HG03565 (cell line): ENCODE results near the gene NTN1.
"Not testable (repeated sequence)": the region's sequence is repeated elsewhere in the genome, so short reads cannot be mapped to it uniquely, and the experiment has no call there.

Experiments used
- ATAC-seq: cut with Tn5 transposase; IDR thresholded peaks from one replicate; pipeline ENCODE4 v1.9.1; 2021; ENCODE audit warnings: mild to moderate bottlenecking, moderate library complexity; ENCODE audit not compliant: unreplicated experiment

The NTN1 gene

DNA sequence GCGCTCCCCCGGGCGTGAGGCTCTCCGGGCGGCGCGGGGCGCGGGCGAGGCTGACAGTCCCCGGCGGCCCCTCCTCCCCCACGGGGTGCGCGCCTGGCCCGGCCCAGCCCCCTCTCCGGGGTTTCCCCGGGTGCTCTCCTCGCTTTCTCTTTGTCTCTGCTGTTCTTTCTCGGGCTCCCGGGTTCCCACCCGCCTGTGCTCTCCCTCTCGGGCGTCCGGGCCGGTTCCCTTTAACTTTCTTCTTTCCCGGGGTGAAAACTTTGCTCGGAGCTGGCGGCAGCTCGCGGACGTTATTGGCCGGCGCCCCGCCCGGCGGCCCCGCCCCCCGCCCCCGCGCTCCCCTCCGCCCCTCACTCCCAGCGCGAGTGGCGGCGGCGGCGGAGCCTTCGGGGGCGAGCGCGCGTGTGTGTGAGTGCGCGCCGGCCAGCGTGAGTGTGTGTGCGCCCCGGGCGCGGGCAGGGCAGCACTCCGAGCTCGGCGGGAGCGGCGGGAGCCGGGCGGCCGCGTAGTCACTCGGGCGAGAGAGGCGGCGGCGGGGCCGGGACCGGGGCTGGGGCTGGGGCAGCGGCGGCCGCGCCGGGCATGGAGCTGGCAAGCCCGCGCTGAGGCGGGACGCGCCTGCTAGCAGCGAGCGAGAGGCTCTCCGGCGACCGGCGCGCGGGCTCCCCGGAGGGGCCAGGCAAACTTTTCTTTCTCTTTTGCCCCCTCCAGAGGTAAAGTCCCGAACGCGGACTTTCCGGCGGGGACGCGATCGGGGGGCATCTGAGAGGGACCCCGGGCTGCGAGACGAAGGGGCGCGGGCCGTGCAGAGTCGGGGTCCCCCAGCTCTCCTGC lies at the start of gene NTN1:
Gene NTN1, plus strand, starts transcription at position 353 of the 834 bp plus-strand sequence. CDS start 864 bp downstream, outside the sequence.
- ATAC-seq = no peak

DNA sequence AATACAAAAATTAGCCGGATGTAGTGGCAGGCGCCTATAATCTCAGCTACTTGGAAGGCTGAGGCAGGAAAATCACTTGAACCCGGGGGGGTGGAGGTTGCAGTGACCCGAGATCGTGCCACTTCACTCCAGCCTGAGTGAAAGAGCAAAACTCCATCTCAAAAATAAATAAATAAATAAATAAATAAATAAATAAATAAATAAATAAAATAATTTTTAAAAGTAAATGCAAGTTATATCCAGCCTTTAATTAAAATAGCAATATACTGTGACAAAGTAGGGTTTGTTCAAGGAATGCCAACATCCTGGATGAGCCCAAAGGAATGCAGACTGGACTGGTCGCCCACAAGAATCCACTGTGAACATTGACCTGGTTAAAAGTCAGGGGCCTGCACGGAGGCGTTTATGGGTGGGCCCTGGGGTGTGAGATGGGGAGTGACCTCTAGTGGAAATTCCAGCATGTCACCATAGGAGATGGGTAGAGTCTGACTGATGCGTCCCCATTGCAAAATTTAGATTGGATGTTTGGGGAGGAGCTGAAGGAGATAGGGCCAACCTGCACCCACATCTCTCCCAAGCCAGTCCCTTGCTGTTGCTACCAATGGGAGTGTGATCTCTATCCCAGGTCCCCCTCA lies 46.1 kb upstream of the NTN1 start:
- no peak for ATAC-seq

DNA sequence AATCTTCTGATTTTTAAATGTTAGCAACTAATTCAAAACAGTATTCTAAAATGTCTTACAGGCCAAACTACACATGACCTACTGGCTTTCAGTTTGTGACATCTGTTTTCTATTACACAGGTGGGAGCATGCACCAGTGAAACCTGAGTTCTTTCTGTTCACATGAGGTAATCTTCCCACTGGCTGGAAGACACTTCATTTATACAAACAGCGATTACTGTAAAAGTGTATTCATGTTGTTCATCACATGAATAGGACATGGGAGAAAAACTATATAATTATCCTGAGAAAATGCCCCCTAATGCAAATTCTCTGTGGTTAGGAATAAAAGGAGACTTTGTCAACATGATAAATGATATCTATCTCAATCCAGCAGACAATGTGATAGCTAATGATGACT lies 44.7 kb upstream of the NTN1 start:
- ATAC-seq = no peak

DNA sequence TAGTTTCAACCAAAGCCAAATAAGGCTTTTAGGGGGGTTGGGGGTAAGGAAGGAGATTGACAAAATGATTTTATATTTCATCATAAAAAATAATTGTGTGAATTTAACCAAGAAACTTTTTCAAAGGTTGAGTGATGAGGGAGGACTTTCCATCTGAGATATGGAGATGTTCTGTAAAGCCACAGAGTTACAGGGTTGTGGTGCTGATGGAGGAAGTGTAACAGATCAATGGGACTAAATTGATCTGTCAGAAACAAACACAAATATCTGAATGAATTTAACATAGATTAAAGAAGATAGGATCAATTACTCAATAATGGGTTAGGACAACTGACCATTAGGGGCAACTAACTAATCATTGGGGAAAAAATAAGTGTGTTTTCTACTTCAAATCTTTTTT lies 41.6 kb upstream of the NTN1 start:
- no peak for ATAC-seq

DNA sequence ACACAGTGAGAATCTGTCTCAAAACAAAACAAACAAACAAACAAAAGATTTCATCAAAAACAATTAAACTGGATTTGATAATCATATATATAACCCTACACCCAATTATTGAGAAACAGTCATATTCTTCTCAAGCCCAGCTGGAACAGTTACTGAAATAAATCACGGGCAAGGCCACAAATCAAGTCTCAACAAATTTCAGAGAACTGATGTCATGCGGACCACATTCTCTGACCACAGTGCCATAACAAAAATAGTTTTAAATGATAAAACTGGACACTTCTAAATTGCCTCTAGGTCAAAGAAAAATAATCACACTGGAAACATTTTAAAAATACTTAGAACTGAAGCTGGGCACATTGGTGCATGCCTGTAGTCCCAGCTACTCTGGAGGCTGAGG lies 39.9 kb upstream of the NTN1 start:
- ATAC-seq = no peak

DNA sequence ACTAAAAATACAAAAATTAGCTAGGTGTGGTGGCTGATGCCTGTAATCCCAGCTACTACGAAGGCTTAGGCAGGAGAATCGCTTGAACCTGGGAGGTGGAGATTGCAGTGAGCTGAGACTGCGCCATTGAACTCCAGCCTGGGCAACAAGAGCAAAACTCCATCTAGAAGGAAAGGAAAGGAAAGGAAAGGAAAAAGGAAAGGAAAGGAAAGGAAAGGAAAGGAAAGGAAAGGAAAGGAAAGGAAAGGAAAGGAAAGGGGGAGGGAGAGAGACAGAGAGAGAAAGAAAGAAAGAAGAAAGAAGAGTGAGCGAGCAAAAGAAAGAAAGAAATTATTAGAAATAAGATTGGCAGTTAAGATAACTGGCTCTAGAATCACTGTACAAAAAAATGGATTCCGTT lies 37.1 kb upstream of the NTN1 start:
- not testable (repeated sequence) for ATAC-seq

DNA sequence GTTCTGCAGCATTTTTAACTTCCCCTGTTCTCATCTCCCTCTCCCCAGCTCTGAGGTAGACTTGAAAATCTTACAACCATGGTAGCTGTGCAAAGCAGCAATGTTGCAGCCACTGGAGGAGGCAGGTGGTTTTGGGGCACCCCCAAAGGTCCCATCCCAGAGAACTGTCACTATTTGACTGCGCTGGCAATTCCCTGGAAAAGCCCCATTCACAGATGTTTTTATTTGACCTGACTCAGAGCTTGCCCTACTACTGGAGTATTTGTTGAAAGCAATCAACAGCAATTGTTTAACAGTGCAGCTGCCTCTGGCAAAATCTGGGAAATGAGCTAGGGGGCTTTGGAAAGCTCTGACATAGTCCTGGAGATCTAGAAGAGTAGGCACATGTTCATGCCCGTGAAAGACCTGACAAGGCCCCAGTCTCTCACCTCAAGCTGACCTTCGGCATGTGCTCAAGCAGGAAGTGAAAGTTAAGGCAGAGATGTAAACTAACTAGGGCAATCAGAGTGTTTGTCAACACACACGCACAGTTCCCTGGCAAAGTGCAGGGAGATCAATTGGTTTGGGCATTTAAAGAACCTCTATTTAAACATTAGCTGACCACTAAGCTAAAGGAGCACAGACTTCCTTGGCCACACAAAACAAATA lies 36.1 kb upstream of the NTN1 start:
- no peak for ATAC-seq

DNA sequence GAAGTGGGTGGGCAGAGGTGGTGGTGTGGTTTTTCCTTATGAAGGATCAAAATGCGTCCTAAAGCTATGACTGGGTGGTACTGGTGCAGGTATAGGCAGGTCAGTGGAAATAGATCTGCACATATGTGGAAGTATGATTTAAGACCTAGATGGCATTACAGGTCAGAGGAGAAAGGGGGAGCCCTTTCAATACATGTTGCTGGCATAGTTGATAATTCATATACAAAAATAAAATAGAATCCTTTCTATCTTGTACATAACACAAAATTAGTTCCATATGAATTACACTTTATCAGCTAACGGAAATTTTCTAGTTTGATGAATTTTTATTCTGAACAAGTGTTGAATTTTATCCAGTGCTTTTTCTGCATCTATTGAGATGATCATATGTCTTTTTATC lies 35.0 kb upstream of the NTN1 start:
- no peak for ATAC-seq

DNA sequence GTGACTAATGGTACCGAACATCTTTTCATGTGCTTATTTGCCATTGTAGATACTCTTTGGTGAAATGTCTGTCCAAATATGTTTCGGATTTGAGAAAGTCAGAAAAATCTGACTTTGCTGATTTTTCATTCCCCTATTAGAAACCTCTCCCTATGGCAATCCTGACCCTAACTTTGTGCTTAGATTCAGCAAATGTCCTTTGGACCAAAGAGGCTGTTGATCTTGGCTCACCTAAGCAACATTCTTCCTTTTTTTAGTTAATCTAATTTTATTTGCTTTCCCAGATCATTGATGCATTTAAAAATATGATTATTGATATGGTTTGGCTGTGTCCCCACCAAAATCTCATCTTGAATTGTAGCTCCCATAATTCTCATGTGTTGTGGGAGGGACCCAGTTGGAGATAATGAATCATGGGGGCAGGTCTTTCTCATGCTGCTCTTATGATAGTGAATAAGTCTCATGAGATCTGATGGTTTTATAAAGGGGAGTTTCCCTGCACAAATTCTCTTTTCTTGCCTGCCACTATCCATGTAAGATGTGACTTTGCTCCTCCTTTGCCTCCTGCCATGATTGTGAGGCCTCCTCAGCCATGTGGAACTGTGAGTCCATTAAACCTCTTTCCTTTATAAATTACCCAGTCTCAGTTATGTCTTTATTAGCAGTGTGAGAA lies 32.9 kb upstream of the NTN1 start:
- not testable (repeated sequence) for ATAC-seq

DNA sequence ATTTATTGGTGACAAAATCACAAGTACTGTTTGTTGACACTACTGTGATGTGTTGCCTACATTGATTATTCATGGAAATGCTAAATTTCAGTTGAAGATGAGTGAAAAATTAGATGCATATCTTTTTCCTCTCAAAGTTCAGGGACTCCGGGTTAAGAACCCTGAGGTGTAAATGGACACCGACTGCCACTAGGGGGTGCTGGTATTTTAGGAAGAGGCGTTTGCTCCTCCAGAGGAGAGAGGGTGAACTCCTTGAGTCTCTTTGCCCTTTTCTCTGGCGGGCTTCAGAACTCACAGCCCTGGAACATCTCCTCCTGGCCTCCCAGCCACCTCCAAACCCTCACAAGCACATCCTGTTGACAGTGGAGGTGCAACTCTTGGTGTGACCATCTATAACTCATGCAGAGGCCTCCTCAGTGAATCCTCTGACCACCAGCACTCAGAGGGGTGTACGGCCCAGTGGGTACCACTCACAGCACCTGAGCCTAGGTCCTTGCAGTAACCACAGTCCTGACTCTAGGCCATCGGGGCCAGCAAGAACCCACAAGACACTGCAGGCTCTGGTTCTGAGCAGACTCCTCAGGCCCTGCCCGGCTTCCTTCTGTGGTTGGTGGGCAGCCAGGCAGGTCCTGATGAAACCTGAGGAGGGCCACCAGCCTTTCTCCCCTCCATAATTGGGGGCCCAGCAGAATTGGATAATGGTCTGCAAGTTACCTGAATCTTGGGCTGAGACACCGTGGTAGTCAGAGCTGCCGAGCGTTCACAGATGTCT lies 29.6 kb upstream of the NTN1 start:
- no peak for ATAC-seq

DNA sequence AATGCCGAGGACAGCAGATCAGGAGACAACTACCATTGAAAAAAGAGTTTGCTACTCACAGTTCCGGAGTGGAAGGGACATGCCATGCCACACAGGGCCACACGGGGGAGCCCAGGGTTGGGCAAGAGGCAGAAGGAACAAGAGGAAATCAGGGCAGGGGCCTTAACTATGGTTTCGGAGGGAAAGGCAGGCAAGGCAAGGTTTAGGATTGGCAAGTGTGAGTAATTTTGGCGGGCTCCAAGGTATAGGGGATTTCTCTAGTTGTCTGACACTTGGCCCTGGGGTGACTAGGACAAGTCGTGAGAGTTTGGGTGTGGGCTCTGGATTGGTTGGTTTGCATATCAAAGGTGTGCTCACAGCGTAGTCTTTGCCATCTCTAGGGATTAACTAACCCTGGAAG lies 27.0 kb upstream of the NTN1 start:
- ATAC-seq = no peak

DNA sequence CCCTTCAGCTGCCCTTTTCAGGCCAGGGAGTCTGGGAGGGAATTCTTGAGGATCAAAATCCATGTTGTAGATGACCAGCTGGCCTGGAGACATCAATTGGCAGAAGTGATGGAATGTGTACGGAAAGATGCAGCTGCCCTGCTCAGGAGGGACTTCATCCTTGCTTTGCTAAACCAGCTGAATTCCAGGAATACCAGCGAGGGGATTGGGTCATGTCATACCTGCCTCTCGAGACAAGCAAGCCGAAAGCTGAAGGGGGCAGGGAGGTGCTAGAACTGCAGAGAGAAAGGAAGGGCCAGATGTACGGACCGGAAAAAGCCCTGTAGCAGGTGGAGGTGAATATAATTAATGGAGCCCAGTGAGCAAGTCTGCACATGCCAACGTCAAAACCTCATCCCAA lies 25.6 kb upstream of the NTN1 start:
- ATAC-seq = no peak

DNA sequence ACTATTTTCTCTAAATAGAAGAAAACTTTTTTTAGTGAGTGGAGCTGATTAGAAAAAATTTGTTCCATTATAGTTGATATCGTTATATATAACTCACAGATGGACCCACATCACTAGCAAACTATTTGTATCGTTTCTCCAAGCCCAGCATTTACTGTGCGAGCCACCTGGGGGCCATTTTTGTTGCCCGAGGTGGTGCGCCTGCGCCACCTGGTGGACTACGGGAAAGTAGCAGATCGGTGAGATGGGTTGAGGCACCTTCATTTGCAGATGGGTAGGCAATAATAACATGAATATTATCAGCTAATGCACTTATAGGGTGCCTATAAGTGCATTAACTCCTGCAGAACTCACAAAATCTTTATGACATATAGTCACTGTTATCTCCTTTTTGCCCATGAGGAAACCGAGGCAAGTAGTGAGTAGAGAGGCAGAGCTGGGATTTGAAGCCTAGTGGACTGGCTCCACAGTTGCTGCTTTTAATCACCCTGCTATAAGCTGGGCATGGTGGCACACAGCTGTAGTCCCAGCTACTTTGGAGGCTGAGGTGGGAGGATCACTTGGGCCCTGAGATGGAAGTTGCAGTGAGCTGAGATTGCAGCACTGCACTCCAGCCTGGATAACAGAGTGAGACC lies 23.2 kb upstream of the NTN1 start:
- no peak for ATAC-seq

DNA sequence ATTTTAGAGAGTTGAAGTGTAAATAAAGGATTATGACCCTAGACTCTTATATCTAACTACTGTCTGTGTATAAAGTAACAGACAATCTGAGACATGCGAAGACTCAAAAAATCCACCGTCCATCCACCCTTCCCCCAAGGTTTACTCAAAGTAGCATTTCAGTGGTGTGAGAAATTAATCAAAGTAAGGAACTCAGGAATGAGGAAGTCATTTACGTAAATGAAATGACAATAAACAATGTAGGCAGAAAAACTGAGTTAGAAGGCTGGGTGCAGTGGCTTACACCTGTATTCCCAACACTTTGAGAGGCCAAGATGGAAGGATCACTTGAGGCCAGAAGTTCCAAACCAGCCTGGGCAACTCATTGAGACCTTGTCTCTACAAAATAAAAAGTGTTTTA lies 19.8 kb upstream of the NTN1 start:
- ATAC-seq = no peak

DNA sequence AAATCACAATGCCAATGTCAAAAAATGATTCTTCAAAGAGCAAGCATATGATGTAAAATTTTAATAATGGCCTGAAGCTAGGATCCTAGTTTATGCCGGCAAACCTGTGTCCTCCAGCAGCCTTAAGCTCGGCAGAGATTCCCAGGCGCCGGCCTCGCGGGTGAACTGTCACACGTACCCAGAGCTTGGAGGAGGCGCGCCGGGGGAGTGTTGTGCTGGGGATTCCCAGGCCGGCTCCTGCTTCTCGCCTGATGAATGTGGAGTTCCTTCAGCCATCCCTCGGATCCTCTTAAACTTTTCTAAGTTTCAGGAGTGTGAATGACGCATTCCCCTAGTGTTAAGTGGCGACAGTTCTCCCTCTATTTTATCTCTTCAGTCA lies 19.1 kb upstream of the NTN1 start:
- ATAC-seq = no peak

DNA sequence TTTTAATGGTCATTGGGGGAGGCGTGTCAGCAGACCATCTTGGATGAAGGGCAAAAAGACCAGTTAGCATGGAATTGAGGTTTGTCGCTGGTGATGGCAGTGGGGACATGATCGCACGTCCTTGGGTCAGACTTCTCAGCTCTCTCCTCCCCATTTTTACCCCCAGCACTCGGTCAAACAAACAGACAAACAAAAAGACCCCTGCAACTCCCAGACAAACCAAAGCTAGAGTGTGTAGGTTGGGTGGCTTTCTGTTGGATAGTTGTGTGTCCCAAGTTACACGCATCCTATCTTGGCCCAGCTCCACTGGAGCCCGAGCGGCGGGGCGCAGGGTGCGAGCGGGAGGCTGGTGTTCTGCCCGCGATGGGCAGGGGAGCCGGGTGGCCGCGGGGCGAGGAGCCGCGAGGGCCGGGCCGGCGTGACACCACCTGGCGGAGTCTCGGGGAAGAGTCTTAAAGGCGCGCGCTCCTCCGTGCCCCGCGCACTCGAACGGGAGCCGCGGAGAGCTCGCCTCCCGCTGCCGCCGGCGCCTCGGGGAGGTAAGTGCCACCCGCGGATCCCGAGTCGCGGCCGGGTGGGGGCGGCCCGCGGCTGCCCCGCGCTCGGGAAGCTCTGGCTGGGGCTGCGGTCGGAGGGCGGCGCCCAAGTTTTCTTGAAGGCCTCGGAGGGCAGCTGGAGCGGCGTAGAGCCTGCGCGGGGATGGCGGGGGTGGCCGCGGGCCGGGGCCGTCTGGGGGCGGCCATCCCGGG lies 18.5 kb upstream of the NTN1 start:
- ATAC-seq = no peak

DNA sequence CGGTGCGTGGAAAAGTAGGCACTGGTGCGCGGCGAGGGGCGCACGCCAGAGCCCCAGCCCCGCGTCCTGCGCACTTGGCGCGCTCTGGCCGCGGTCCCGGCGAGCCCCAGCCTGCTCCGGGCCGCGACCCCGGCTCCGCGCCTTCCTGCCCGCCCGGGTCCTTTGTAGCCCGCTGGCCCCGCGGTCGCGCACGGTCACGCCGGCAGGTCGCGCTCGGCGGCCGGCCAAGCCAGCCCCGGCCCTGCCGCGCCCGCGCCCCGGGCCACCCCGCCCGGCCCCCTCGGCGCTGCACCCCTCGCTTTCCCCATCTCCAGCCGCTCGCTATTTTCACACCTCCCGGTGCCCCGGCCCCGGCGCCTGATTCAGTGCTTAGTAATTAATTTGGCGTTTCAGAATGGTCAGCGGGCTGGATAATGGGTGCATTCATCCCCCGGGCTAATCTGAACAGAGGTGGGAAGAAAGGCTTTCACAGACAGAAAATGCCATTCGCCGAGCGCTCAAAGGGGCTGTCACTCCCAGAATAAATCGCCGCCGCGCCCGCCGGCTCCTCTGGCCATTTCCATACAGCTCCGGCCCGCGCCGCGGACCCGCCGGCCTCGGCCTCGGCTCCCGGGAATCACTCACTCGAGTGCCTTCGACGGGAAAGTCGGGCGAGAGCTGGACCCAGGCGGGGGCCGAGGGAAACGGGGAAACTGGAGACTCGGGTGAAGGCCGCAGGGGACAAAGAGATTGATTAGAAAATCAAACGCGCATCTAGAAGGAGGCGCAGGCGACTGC lies 17.8 kb upstream of the NTN1 start:
- no peak for ATAC-seq

DNA sequence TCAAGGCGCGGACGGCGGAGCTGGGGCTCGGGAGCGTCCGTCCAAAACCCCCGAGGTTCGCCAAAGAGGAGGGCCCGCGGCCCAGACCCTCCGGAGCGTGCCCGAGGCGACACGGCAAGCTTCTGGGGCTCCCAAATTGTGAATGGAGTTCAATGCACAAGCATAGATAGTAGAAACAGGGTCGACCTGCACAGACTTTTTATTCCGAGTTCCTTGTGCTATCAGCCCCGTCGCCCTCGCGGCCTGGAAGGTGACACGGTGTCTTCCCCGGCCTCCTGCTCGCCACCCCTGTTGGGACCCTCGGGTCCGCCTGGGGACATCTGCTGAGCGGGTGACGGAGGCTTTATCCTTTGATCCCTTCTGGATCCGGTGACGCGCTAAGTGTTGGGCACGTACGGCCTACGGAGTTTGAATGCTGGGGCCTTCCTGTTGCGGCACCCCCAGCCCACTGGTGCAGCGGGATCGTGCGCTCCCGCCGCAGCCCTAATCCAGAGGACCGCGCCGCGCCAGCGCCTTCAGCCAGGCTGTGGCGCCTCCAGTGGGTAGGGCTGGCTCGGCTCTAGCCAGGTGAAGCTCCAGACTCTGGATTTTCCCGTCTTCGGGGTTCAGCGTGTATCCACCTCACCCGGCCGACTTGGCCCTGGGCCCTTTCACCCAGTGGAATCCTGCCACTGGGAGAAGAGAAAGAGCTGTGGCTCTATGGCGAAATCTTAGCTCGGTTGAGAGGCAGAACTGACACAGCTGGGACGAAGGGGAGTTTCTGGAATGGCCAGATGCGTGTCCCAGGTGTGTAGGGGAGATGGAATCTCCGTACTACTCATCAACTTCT lies 17.0 kb upstream of the NTN1 start:
- no peak for ATAC-seq
